ENCODE results near the gene FMNL2.
A peak's percentile ranks its signal among the peaks of the same experiment; 100 is the strongest.

The FMNL2 gene

DNA sequence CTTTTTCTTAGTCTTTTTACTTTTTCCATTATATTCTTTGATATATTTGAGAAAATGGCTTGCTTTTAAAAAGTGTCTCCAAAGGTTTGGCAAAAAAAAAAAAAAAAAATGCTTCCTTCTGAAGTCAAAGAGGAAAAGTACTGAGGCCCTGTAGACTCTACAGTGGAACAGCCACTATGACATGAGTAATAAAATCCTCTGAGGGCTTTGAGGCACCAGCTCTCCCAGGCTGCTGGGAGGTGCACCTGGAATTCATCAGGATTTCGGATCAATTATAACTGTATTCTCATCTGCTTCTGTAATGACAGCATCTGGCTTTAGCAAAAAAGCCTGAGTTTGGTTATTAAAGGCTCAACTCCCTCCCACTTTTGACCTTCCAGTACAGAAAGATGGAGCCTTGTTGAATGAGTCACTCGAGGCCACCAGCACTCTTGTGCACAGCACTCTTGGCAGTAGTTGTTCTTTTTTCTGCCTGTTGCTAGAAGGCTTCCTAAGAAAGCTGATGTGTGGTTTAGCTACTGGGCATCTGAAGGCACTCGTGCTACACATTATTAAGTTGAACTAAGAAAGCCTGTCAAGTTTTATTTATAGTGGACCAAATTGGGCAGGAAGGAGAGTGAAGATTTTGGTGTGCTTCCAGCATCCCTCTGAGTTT lies 251.0 kb downstream of the FMNL2 start:
- 10% methylated on average over 3 of the region's 3 CpGs for WGBS
- Histone ChIP-seq H3K27ac (ENCODE audit: low read length, poor library complexity, severe bottlenecking) (peak overlapping the region; percentile 62), H3K79me1 (replicated peaks; ENCODE audit: low read length, poor library complexity, severe bottlenecking) (peaks cover 14% of the 10 kb centered on the region), H3K36me3 (ENCODE audit: control insufficient read depth in 1 of 2, insufficient read depth in 2 of 2, low read depth in 1 of 2, low read length in 2 of 2) (peaks cover 3 to 41% of the 10 kb centered on the region in 2 experiments), H3K4me1 (ENCODE audit: control insufficient read depth, insufficient read depth, low read depth, low read length) (peaks cover 9% of the 10 kb centered on the region), H2BK12ac (ENCODE audit: low read length in 2 of 2) (no peak overlapping the region), H3K4me2 (ENCODE audit: low read length, poor library complexity, severe bottlenecking) (no peak overlapping the region), H4K91ac (ENCODE audit: low read length) (no peak overlapping the region), H3K18ac (ENCODE audit: low read depth in 1 of 2, low read length in 2 of 2) (peak overlapping the region in 1 of 2 experiments; percentile 56), H2AK5ac (ENCODE audit: low read length, severe bottlenecking) (no peak overlapping the region), H3K14ac (ENCODE audit: low read length in 2 of 2) (no peak overlapping the region), H3K23ac (ENCODE audit: low read length in 2 of 2) (no peak overlapping the region), H2AFZ (ENCODE audit: low read depth, low read length) (no peak overlapping the region), H3K9me3 (ENCODE audit: control insufficient read depth, low read length) (no peaks in the 10 kb centered on the region), H4K8ac (ENCODE audit: low read length) (no peak overlapping the region), H3K4ac (ENCODE audit: low read depth in 1 of 2, low read length in 2 of 2) (no peak overlapping the region), H2BK120ac (ENCODE audit: low read depth, low read length) (no peak overlapping the region), H2BK15ac (ENCODE audit: low read depth, poor library complexity, severe bottlenecking) (no peak overlapping the region), H3K27me3 (ENCODE audit: control insufficient read depth in 1 of 2, insufficient read depth in 1 of 2, low read length in 2 of 2) (no peaks in the 10 kb centered on the region), H3K4me3 (ENCODE audit: insufficient read depth in 1 of 2, low read depth in 1 of 2, low read length in 2 of 2) (no peak overlapping the region), H2BK5ac (ENCODE audit: low read depth, low read length, poor library complexity, severe bottlenecking) (no peak overlapping the region), H3K9ac (ENCODE audit: low read length) (no peak overlapping the region)
- peak; percentile 94 for DNase-seq

DNA sequence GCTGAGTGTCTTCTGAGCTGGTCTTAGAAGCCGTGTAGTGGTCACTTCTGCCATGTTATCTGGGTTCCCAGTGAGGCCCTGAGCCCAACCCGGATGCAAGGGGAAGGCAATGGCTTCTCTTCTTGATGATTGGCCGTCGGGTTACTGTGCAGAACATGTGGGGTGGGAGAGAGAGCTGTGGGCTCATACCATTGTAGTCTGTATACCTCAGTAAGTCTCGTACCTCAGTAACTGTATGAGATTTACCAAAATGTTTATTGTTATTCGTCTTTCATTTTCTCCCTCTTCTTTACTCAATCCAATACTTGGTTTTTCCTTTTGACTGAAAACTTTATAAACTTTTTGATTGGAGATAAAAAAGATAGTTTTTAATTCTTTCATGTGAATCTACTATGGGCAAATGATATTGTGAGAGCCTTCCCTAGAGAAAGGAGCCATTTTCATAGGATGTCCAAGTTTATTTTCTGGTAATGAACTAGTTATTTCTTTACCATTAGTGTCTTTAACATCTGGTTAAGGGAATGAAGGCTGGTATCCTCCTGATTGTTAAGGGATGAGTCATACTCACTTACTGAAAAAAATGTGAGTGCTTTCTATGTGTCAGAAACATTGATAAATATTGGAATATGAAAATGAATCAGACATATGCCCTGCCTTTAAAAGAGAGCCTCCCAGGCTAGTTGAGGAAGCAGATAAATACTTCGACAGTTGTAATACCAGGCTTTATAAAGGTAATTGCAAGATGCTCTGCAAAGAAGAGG lies 252.4 kb downstream of the FMNL2 start:
- H2AK5ac ChIP-seq (ENCODE audit: low read length, severe bottlenecking), result peak overlapping the region; percentile 88
- H3K4me1 ChIP-seq (ENCODE audit: control insufficient read depth, insufficient read depth, low read depth, low read length), result peaks cover 9% of the 10 kb centered on the region
- peaks cover 13% of the 10 kb centered on the region for H3K79me1 ChIP-seq (replicated peaks; ENCODE audit: low read length, poor library complexity, severe bottlenecking)
- H3K27me3 ChIP-seq (ENCODE audit: control insufficient read depth in 1 of 2, insufficient read depth in 1 of 2, low read length in 2 of 2), result no peaks in the 10 kb centered on the region
- no peak overlapping the region for H4K91ac ChIP-seq (ENCODE audit: low read length)
- H4K8ac ChIP-seq (ENCODE audit: low read length), result peak overlapping the region; percentile 45
- peak overlapping the region; percentile 75 to 92 for H2BK12ac ChIP-seq (ENCODE audit: low read length in 2 of 2)
- no peaks in the 10 kb centered on the region for H3K9me3 ChIP-seq (ENCODE audit: control insufficient read depth, low read length)
- H3K14ac ChIP-seq (ENCODE audit: low read length in 2 of 2), result peak overlapping the region in 1 of 2 experiments; percentile 90
- H2BK120ac ChIP-seq (ENCODE audit: low read depth, low read length), result peak overlapping the region; percentile 12
- H3K36me3 ChIP-seq (ENCODE audit: control insufficient read depth in 1 of 2, insufficient read depth in 2 of 2, low read depth in 1 of 2, low read length in 2 of 2), result peaks cover 7 to 38% of the 10 kb centered on the region in 2 experiments
- peak overlapping the region; percentile 71 for H2BK15ac ChIP-seq (ENCODE audit: low read depth, poor library complexity, severe bottlenecking)
- peak; percentile 58 for DNase-seq
- no peak overlapping the region for H2BK5ac ChIP-seq (ENCODE audit: low read depth, low read length, poor library complexity, severe bottlenecking)
- no peak overlapping the region for H3K23ac ChIP-seq (ENCODE audit: low read length in 2 of 2)
- H3K9ac ChIP-seq (ENCODE audit: low read length), result no peak overlapping the region
- no peak overlapping the region for H3K4me2 ChIP-seq (ENCODE audit: low read length, poor library complexity, severe bottlenecking)
- peak overlapping the region; percentile 79 to 95 for H3K18ac ChIP-seq (ENCODE audit: low read depth in 1 of 2, low read length in 2 of 2)
- 89% methylated on average over 5 of the region's 7 CpGs for WGBS
- peak overlapping the region; percentile 42 to 91 for H3K4ac ChIP-seq (ENCODE audit: low read depth in 1 of 2, low read length in 2 of 2)
- H3K27ac ChIP-seq (ENCODE audit: low read length, poor library complexity, severe bottlenecking), result peak overlapping the region; percentile 28
- no peak overlapping the region for H3K4me3 ChIP-seq (ENCODE audit: insufficient read depth in 1 of 2, low read depth in 1 of 2, low read length in 2 of 2)
- no peak overlapping the region for H2AFZ ChIP-seq (ENCODE audit: low read depth, low read length)

GRCh38 chr2:152588998-152589397 lies 254.0 kb downstream of the FMNL2 start:
- no peak overlapping the region for H3K14ac ChIP-seq (ENCODE audit: low read length in 2 of 2)
- no peak overlapping the region for H3K9ac ChIP-seq (ENCODE audit: low read length)
- peaks cover 7 to 27% of the 10 kb centered on the region in 2 experiments for H3K36me3 ChIP-seq (ENCODE audit: control insufficient read depth in 1 of 2, insufficient read depth in 2 of 2, low read depth in 1 of 2, low read length in 2 of 2)
- H3K9me3 ChIP-seq (ENCODE audit: control insufficient read depth, low read length), result no peaks in the 10 kb centered on the region
- WGBS, result over 99% methylated on average over 6 of the region's 6 CpGs
- no peak overlapping the region for H4K91ac ChIP-seq (ENCODE audit: low read length)
- H3K4me2 ChIP-seq (ENCODE audit: low read length, poor library complexity, severe bottlenecking), result no peak overlapping the region
- no peak overlapping the region for H3K4ac ChIP-seq (ENCODE audit: low read depth in 1 of 2, low read length in 2 of 2)
- no peak overlapping the region for H2BK5ac ChIP-seq (ENCODE audit: low read depth, low read length, poor library complexity, severe bottlenecking)
- no peak overlapping the region for H2BK120ac ChIP-seq (ENCODE audit: low read depth, low read length)
- peaks cover 13% of the 10 kb centered on the region for H3K79me1 ChIP-seq (replicated peaks; ENCODE audit: low read length, poor library complexity, severe bottlenecking)
- no peak overlapping the region for H3K23ac ChIP-seq (ENCODE audit: low read length in 2 of 2)
- no peak overlapping the region for H3K27ac ChIP-seq (ENCODE audit: low read length, poor library complexity, severe bottlenecking)
- H4K8ac ChIP-seq (ENCODE audit: low read length), result no peak overlapping the region
- peaks cover 9% of the 10 kb centered on the region for H3K4me1 ChIP-seq (ENCODE audit: control insufficient read depth, insufficient read depth, low read depth, low read length)
- H2AFZ ChIP-seq (ENCODE audit: low read depth, low read length), result no peak overlapping the region
- no peak overlapping the region for H3K4me3 ChIP-seq (ENCODE audit: insufficient read depth in 1 of 2, low read depth in 1 of 2, low read length in 2 of 2)
- no peak overlapping the region for H2BK12ac ChIP-seq (ENCODE audit: low read length in 2 of 2)
- no peak overlapping the region for H3K18ac ChIP-seq (ENCODE audit: low read depth in 1 of 2, low read length in 2 of 2)
- no peak overlapping the region for H2AK5ac ChIP-seq (ENCODE audit: low read length, severe bottlenecking)
- H3K27me3 ChIP-seq (ENCODE audit: control insufficient read depth in 1 of 2, insufficient read depth in 1 of 2, low read length in 2 of 2), result no peaks in the 10 kb centered on the region
- DNase-seq, result no peak
- H2BK15ac ChIP-seq (ENCODE audit: low read depth, poor library complexity, severe bottlenecking), result no peak overlapping the region

GRCh38 chr2:152594022-152594766 lies 259.2 kb downstream of the FMNL2 start:
- Histone ChIP-seq H2AFZ (ENCODE audit: low read depth, low read length) (no peak overlapping the region), H3K23ac (ENCODE audit: low read length in 2 of 2) (no peak overlapping the region), H2AK5ac (ENCODE audit: low read length, severe bottlenecking) (no peak overlapping the region), H4K8ac (ENCODE audit: low read length) (no peak overlapping the region), H2BK120ac (ENCODE audit: low read depth, low read length) (no peak overlapping the region), H3K4me1 (ENCODE audit: control insufficient read depth, insufficient read depth, low read depth, low read length) (no peaks in the 10 kb centered on the region), H3K36me3 (ENCODE audit: control insufficient read depth in 1 of 2, insufficient read depth in 2 of 2, low read depth in 1 of 2, low read length in 2 of 2) (peaks cover 11 to 41% of the 10 kb centered on the region in 2 experiments), H3K9me3 (ENCODE audit: control insufficient read depth, low read length) (no peaks in the 10 kb centered on the region), H4K91ac (ENCODE audit: low read length) (no peak overlapping the region), H3K79me1 (replicated peaks; ENCODE audit: low read length, poor library complexity, severe bottlenecking) (peaks cover 5% of the 10 kb centered on the region), H3K4me2 (ENCODE audit: low read length, poor library complexity, severe bottlenecking) (no peak overlapping the region), H3K9ac (ENCODE audit: low read length) (peak overlapping the region; percentile 23), H3K14ac (ENCODE audit: low read length in 2 of 2) (no peak overlapping the region), H3K27ac (ENCODE audit: low read length, poor library complexity, severe bottlenecking) (no peak overlapping the region), H2BK12ac (ENCODE audit: low read length in 2 of 2) (no peak overlapping the region), H3K4me3 (ENCODE audit: insufficient read depth in 1 of 2, low read depth in 1 of 2, low read length in 2 of 2) (peak overlapping the region in 1 of 2 experiments; percentile 25), H3K18ac (ENCODE audit: low read depth in 1 of 2, low read length in 2 of 2) (no peak overlapping the region), H3K27me3 (ENCODE audit: control insufficient read depth in 1 of 2, insufficient read depth in 1 of 2, low read length in 2 of 2) (no peaks in the 10 kb centered on the region), H2BK5ac (ENCODE audit: low read depth, low read length, poor library complexity, severe bottlenecking) (no peak overlapping the region), H3K4ac (ENCODE audit: low read depth in 1 of 2, low read length in 2 of 2) (no peak overlapping the region), H2BK15ac (ENCODE audit: low read depth, poor library complexity, severe bottlenecking) (no peak overlapping the region)
- DNase-seq, result no peak
- 89% methylated on average over 6 of the region's 6 CpGs for WGBS

Data from mesenchymal stem cell (in vitro differentiated cells and primary cell).